Measurements from ENCODE around the gene FAM120A.

Gene FAM120A

DNA sequence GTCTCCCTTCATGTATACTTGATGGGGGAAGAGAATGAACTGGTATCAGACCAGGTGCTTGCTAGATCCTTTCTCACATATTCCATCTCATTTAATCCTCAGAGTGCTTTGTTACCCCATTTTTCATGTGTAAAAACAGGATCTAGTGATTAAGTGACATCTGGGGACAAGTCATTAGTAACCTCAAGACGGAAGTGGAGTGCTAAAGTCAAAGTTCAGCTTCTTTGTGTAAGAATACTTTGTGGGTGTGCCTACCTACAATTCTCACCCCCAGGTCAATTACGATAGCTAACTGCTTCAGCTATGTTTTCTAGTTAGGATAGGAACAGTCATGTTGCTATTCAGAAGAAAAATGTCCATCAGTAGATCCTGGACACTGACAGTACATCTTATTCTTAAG is 5.0 kb downstream of the FAM120A start:
- DNase-seq: no peak
- TF ChIP-seq POLR2A (IDR thresholded peaks at IDR 0.05; ENCODE audit: low read length): no peak
- TF ChIP-seq GATA1 (IDR thresholded peaks at IDR 0.05; ENCODE audit: low read depth, low read length): no peak

- no peak for TF ChIP-seq POLR2A (IDR thresholded peaks at IDR 0.05; ENCODE audit: low read length)
- no peak for TF ChIP-seq GATA1 (IDR thresholded peaks at IDR 0.05; ENCODE audit: low read depth, low read length)
- no peak for DNase-seq
These were observed 5.5 kb downstream of the FAM120A start for GRCh38 chr9:93457006-93457405.

- TF ChIP-seq GATA1 (IDR thresholded peaks at IDR 0.05; ENCODE audit: low read depth, low read length) (no peak), POLR2A (IDR thresholded peaks at IDR 0.05; ENCODE audit: low read length) (no peak)
- no peak for DNase-seq
These were observed 7.2 kb downstream of the FAM120A start for GRCh38 chr9:93458712-93459111.

DNA sequence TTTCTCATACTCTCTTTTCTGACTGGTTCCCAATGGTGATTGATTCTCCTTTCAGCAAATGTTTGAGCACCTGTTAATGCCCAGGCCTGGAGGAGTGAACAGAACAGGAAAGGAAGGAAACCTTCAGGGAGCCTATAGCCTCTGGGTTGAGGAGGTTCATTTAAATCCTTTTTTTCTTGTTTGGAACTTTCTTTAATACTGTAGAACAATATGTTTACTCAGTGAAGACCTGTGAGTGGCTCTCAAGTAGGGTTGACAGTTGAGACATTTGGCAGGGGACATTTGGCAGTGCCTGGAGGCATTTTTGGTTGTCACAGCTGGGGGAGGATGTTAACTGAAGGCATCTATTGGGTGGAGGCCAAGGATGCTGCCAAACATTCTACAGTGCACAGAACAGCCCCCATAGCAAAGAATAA is 8.0 kb downstream of the FAM120A start:
- no peak for TF ChIP-seq POLR2A (IDR thresholded peaks at IDR 0.05; ENCODE audit: low read length)
- TF ChIP-seq GATA1 (IDR thresholded peaks at IDR 0.05; ENCODE audit: low read depth, low read length): no peak
- DNase-seq: no peak

- no peak for TF ChIP-seq GATA1 (IDR thresholded peaks at IDR 0.05; ENCODE audit: low read depth, low read length)
- TF ChIP-seq POLR2A (IDR thresholded peaks at IDR 0.05; ENCODE audit: low read length): no peak
- no peak for DNase-seq
These were observed 9.4 kb downstream of the FAM120A start for GRCh38 chr9:93460689-93461413.

GRCh38 chr9:93461414-93461743 is 9.9 kb downstream of the FAM120A start:
- TF ChIP-seq GATA1 (IDR thresholded peaks at IDR 0.05; ENCODE audit: low read depth, low read length): no peak
- TF ChIP-seq POLR2A (IDR thresholded peaks at IDR 0.05; ENCODE audit: low read length): no peak
- no peak for DNase-seq

DNA sequence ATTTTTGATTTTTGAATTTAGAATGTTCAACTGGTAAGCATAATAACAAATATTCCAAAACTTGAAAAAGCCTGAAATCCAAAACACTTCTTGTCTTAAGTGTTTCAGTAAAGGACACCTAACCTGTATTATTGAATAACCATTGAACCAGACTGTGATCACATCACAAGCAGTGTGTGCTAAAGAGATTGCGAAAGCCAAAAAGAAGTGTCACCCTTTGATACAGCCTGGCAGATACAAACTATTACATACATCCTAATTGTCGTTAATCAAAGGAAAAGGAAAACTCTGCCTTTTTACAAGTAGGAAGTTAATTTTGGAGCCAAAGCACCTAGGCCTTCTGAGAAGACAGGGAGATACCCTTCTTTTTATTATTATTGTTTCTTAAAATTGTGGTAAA is 10.3 kb downstream of the FAM120A start:
- no peak for TF ChIP-seq POLR2A (IDR thresholded peaks at IDR 0.05; ENCODE audit: low read length)
- no peak for TF ChIP-seq GATA1 (IDR thresholded peaks at IDR 0.05; ENCODE audit: low read depth, low read length)
- no peak for DNase-seq

- DNase-seq: no peak
- TF ChIP-seq POLR2A (IDR thresholded peaks at IDR 0.05; ENCODE audit: low read length) (no peak), GATA1 (IDR thresholded peaks at IDR 0.05; ENCODE audit: low read depth, low read length) (no peak)
These were observed 12.3 kb downstream of the FAM120A start for GRCh38 chr9:93463638-93464248.

DNA sequence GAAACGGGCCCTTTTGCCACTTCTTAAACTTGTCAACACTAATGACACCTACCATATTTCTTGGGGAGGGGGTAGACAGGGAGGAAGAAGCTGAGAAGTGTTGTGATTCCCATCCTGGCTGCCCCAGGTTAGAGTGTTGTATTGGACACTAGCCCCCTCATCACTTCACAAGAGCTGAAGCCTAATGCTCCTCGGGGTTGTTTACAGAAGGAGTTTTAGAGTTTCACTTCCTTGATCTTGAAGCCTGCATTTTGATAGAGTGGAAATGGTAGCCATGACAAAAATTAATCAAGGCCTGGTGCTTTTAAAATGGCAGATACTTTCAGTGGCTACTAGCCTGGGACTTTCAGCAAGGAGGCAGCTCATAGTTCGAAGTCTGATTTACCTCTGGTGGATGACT is 12.9 kb downstream of the FAM120A start:
- no peak for TF ChIP-seq GATA1 (IDR thresholded peaks at IDR 0.05; ENCODE audit: low read depth, low read length)
- TF ChIP-seq POLR2A (IDR thresholded peaks at IDR 0.05; ENCODE audit: low read length): no peak
- peak in 1 of 2 experiments; percentile 12 for DNase-seq

- TF ChIP-seq GATA1 (IDR thresholded peaks at IDR 0.05; ENCODE audit: low read depth, low read length) (no peak), POLR2A (IDR thresholded peaks at IDR 0.05; ENCODE audit: low read length) (no peak)
- no peak for DNase-seq
These were observed 13.4 kb downstream of the FAM120A start for GRCh38 chr9:93464876-93465275.

GRCh38 chr9:93465855-93466254 is 14.4 kb downstream of the FAM120A start:
- TF ChIP-seq POLR2A (IDR thresholded peaks at IDR 0.05; ENCODE audit: low read length) (no peak), GATA1 (IDR thresholded peaks at IDR 0.05; ENCODE audit: low read depth, low read length) (no peak)
- DNase-seq: no peak

GRCh38 chr9:93466416-93467061 is 15.1 kb downstream of the FAM120A start:
- TF ChIP-seq POLR2A (IDR thresholded peaks at IDR 0.05; ENCODE audit: low read length) (no peak), GATA1 (IDR thresholded peaks at IDR 0.05; ENCODE audit: low read depth, low read length) (no peak)
- no peak for DNase-seq

GRCh38 chr9:93467062-93467416 is 15.6 kb downstream of the FAM120A start:
- TF ChIP-seq GATA1 (IDR thresholded peaks at IDR 0.05; ENCODE audit: low read depth, low read length): no peak
- TF ChIP-seq POLR2A (IDR thresholded peaks at IDR 0.05; ENCODE audit: low read length): no peak
- peak; percentile 38 to 57 for DNase-seq

- no peak for DNase-seq
- TF ChIP-seq POLR2A (IDR thresholded peaks at IDR 0.05; ENCODE audit: low read length): no peak
- TF ChIP-seq GATA1 (IDR thresholded peaks at IDR 0.05; ENCODE audit: low read depth, low read length): no peak
These were observed 16.0 kb downstream of the FAM120A start for GRCh38 chr9:93467462-93467861.
